Muscle layer of duodenum (tissue), 2 donors: ENCODE results near the gene NES.

Experiments
- H3K27ac ChIP-seq: one replicate; pipeline ENCODE4 v1.7.0; 2013; ENCODE audit warnings: mild to moderate bottlenecking, low read length
- H3K27me3 ChIP-seq: one replicate; pipeline ENCODE4 v1.7.0; 2013; ENCODE audit warnings: low read depth, mild to moderate bottlenecking, control low read depth, low read length
- H3K36me3 ChIP-seq, 2 donors: one replicate each; pipeline ENCODE4 v1.7.0; 2013; ENCODE audit warnings: low read length in 2 of 2, control low read depth in 1 of 2, mild to moderate bottlenecking in 1 of 2; ENCODE audit not compliant: insufficient read depth in 2 of 2, control insufficient read depth in 1 of 2
- H3K4me1 ChIP-seq, 2 donors: one replicate each; pipeline ENCODE4 v1.7.0; 2013; ENCODE audit warnings: low read length in 2 of 2, mild to moderate bottlenecking in 2 of 2, control low read depth in 1 of 2, moderate library complexity in 1 of 2; ENCODE audit not compliant: insufficient read depth in 2 of 2, control insufficient read depth in 1 of 2
- H3K4me3 ChIP-seq, 2 donors: one replicate each; pipeline ENCODE4 v1.7.0; 2013; ENCODE audit warnings: low read length in 2 of 2, low read depth in 1 of 2, mild to moderate bottlenecking in 1 of 2
- H3K9me3 ChIP-seq, 2 donors: one replicate each; pipeline ENCODE4 v1.7.0; 2013; ENCODE audit warnings: low read length in 2 of 2, control low read depth in 1 of 2, mild to moderate bottlenecking in 1 of 2; ENCODE audit not compliant: control insufficient read depth in 1 of 2
- donor health status: healthy.

NES gene

GRCh38 chr1:156648496-156648895 lies 28.7 kb downstream of the NES start:
- peaks cover 27% of the 10 kb centered on the region for H3K27me3 ChIP-seq

GRCh38 chr1:156647351-156647750 lies 29.9 kb downstream of the NES start:
- Histone ChIP-seq H3K9me3 (no peaks in the 10 kb centered on the region), H3K27ac (no peak overlapping the region), H3K36me3 (no peaks in the 10 kb centered on the region), H3K27me3 (peaks cover 33% of the 10 kb centered on the region), H3K4me1 (no peaks in the 10 kb centered on the region), H3K4me3 (no peak overlapping the region)

More at GRCh38 chr1:156648496-156648895, 28.7 kb downstream of the NES start:
- Histone ChIP-seq H3K36me3 (no peaks in the 10 kb centered on the region), H3K4me1 (no peaks in the 10 kb centered on the region), H3K4me3 (no peak overlapping the region), H3K27ac (no peak overlapping the region), H3K9me3 (no peaks in the 10 kb centered on the region)

GRCh38 chr1:156646738-156647211 lies 30.4 kb downstream of the NES start:
- Histone ChIP-seq H3K27me3 (peaks cover 37% of the 10 kb centered on the region), H3K27ac (no peak overlapping the region), H3K4me3 (no peak overlapping the region), H3K4me1 (no peaks in the 10 kb centered on the region), H3K36me3 (no peaks in the 10 kb centered on the region), H3K9me3 (no peaks in the 10 kb centered on the region)

- H3K36me3 ChIP-seq: no peaks in the 10 kb centered on the region
- H3K4me3 ChIP-seq: no peak overlapping the region
- H3K27me3 ChIP-seq: peaks cover 47% of the 10 kb centered on the region
- no peak overlapping the region for H3K27ac ChIP-seq
- peaks cover 0 to 11% of the 10 kb centered on the region in 2 donors for H3K4me1 ChIP-seq
- no peaks in the 10 kb centered on the region for H3K9me3 ChIP-seq
Observed at GRCh38 chr1:156645666-156646065, 31.5 kb downstream of the NES start.

- Histone ChIP-seq H3K4me1 (peaks cover 0 to 11% of the 10 kb centered on the region in 2 donors), H3K36me3 (no peaks in the 10 kb centered on the region), H3K27ac (no peak overlapping the region), H3K27me3 (peaks cover 47% of the 10 kb centered on the region), H3K4me3 (no peak overlapping the region), H3K9me3 (no peaks in the 10 kb centered on the region)
Observed at GRCh38 chr1:156645056-156645455, 32.2 kb downstream of the NES start.

- H3K4me1 ChIP-seq: peaks cover 0 to 11% of the 10 kb centered on the region in 2 donors
- H3K36me3 ChIP-seq: no peaks in the 10 kb centered on the region
- H3K9me3 ChIP-seq: no peaks in the 10 kb centered on the region
- no peak overlapping the region for H3K4me3 ChIP-seq
- H3K27me3 ChIP-seq: peaks cover 47% of the 10 kb centered on the region
- H3K27ac ChIP-seq: no peak overlapping the region
Observed at GRCh38 chr1:156644640-156645039, 32.6 kb downstream of the NES start.

GRCh38 chr1:156644146-156644545 lies 33.1 kb downstream of the NES start:
- H3K27ac ChIP-seq: no peak overlapping the region
- peaks cover 0 to 11% of the 10 kb centered on the region in 2 donors for H3K4me1 ChIP-seq
- H3K27me3 ChIP-seq: peaks cover 50% of the 10 kb centered on the region
- no peaks in the 10 kb centered on the region for H3K9me3 ChIP-seq
- H3K4me3 ChIP-seq: no peak overlapping the region
- no peaks in the 10 kb centered on the region for H3K36me3 ChIP-seq

- H3K27ac ChIP-seq: no peak overlapping the region
- H3K4me1 ChIP-seq: peaks cover 0 to 11% of the 10 kb centered on the region in 2 donors
- peaks cover 54% of the 10 kb centered on the region for H3K27me3 ChIP-seq
Observed at GRCh38 chr1:156643778-156644092, 33.5 kb downstream of the NES start.

GRCh38 chr1:156643049-156643777 lies 34.0 kb downstream of the NES start:
- Histone ChIP-seq H3K9me3 (no peaks in the 10 kb centered on the region), H3K4me3 (no peak overlapping the region), H3K27me3 (peaks cover 54% of the 10 kb centered on the region), H3K4me1 (peaks cover 0 to 11% of the 10 kb centered on the region in 2 donors), H3K36me3 (no peaks in the 10 kb centered on the region), H3K27ac (no peak overlapping the region)

More at GRCh38 chr1:156643778-156644092, 33.5 kb downstream of the NES start:
- no peaks in the 10 kb centered on the region for H3K36me3 ChIP-seq
- H3K9me3 ChIP-seq: no peaks in the 10 kb centered on the region
- H3K4me3 ChIP-seq: no peak overlapping the region

- no peak overlapping the region for H3K27ac ChIP-seq
- peaks cover 47% of the 10 kb centered on the region for H3K27me3 ChIP-seq
- H3K4me3 ChIP-seq: peak overlapping the region in 1 of 2 donors; percentile 44
- H3K36me3 ChIP-seq: no peaks in the 10 kb centered on the region
- peaks cover 0 to 11% of the 10 kb centered on the region in 2 donors for H3K4me1 ChIP-seq
- H3K9me3 ChIP-seq: no peaks in the 10 kb centered on the region
Observed at GRCh38 chr1:156642265-156643048, 34.8 kb downstream of the NES start.

- H3K36me3 ChIP-seq: no peaks in the 10 kb centered on the region
- H3K27ac ChIP-seq: no peak within 1 kb of the TSS
- H3K27me3 ChIP-seq: peaks cover 45% of the 10 kb centered on the region
- no peaks in the 10 kb centered on the region for H3K9me3 ChIP-seq
- H3K4me1 ChIP-seq: peaks cover 0 to 11% of the 10 kb centered on the region in 2 donors
- H3K4me3 ChIP-seq: peak within 1 kb of the TSS; percentile 13 to 44
Observed at GRCh38 chr1:156641761-156642264, 35.4 kb downstream of the NES start, which contains the start of gene BCAN. TSS of gene BCAN (plus strand) at chr1:156642117. CDS start at chr1:156646055, 3,938 bp downstream.
